Inflammatory macrophage treated with lipopolysaccharide for 1 hour (primary cell): ENCODE results near the gene SLC24A1.
A peak's percentile ranks its signal among the peaks of the same experiment; 100 is the strongest.

Source experiments
- DNase-seq, 2 donors: peaks; one replicate each; pipeline ENCODE4 v3.0.0-alpha.2; 2020 to 2022

The SLC24A1 gene

GRCh38 chr15:65653801-65654521 is 32.2 kb downstream of the SLC24A1 start:
- no peak for DNase-seq

DNA sequence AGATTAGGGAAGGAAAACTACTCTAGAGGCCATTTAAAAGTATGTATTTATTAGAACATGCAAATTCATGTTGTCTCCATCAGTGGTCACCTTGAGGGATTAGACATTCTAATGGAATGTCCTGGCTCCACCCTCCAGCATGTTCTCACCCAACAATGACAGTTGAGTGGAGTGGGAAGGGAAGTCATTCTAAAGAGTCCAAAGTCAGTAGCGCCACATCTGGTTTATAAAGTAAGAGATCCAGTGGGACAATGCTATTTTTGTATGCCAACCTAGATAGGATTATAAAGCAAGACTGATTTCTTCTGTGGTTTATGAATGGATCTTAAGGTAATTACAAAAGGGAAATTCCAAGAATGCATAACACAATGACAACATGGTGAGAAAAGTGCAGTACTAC is 33.3 kb downstream of the SLC24A1 start:
- no peak for DNase-seq

- no peak for DNase-seq
These were observed 33.7 kb downstream of the SLC24A1 start for GRCh38 chr15:65655457-65655856.

- DNase-seq, result no peak
These were observed 37.8 kb downstream of the SLC24A1 start for GRCh38 chr15:65659502-65660052.

- peak; percentile 44 to 65 for DNase-seq
These were observed 39.2 kb downstream of the SLC24A1 start for GRCh38 chr15:65660927-65661326.

DNA sequence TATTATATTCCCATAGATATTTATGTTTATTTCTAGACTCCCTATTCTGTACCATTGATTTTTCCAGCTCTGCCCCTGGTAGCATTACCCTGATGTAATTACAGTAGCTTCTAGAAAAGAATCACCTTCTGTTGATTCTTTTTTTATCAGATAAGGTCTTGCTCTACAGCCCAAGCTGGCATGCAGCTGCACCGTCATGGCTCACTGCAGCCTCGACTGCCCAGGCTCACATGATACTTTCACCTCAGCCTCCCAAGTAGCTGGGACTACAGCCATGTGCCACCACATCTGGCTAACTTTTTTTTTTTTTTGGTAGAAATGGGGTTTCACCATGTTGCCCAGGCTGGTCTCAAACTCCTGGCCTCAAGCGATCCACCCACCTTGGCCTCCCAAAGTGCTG is 41.8 kb downstream of the SLC24A1 start:
- DNase-seq, result no peak

GRCh38 chr15:65666257-65666656 is 44.5 kb downstream of the SLC24A1 start:
- DNase-seq, result peak; percentile 57 to 72

DNA sequence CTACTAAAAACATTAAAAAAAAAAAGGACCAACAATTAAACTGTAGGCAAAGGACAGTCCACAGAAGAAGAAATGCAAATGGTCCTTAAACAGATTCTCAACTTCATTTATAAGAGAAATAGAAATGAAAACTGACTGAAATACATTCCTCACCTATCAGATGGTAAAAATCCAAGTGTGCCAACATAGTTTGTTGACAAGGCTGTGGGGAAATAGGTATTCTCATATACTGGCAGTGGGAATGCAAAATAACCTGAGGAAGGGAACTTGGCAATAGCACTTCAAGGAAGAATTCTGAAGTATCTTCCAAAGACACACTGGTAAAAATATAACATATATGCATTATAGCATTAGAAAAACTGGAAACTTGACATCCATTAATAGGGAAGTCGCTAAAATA is 53.8 kb downstream of the SLC24A1 start:
- no peak for DNase-seq

GRCh38 chr15:65676123-65676522 is 54.4 kb downstream of the SLC24A1 start:
- no peak for DNase-seq

DNA sequence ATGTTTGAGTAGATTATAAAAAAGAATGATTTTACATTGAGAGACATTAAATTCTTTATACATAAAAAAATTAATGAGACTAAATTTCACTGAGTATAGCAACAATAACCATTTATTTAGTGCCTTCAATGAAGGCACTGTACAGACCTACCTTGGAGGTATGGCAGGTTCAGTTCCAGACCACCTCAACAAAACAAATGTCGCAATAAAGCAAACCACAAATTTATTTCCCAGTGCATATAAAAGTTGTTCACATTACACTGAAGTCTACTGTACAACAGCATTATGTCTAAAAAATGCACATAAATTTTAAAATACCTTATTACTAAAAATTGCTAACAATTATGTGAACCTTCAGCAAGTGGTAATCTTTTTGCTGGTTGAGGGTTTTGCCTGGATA is 58.8 kb downstream of the SLC24A1 start:
- DNase-seq, result no peak

- DNase-seq, result no peak
These were observed 60.7 kb downstream of the SLC24A1 start for GRCh38 chr15:65682404-65682911.

DNA sequence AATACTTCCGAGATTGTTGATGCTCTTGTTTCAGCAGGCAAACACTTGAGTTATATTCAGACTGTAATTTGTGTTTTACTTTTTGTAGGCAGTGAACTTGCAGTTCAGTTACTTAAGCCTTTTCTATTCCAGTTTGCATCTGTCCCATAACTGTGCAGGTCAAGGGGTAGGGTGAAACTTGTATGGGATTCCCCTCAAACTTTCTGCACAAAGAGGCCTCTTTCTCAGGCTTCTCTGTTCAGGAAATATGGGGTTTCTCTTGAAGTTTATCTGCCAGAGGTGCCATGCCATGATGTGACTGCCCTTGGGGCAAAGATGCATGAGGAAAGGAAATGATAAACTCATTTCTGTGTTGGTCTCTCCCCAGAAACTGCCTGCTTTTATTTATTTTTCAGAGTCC is 66.7 kb downstream of the SLC24A1 start:
- no peak for DNase-seq

GRCh38 chr15:65690173-65690572 is 68.4 kb downstream of the SLC24A1 start:
- no peak for DNase-seq

GRCh38 chr15:65690778-65691177 is 69.0 kb downstream of the SLC24A1 start:
- DNase-seq, result no peak

- DNase-seq, result no peak
These were observed 73.3 kb downstream of the SLC24A1 start for GRCh38 chr15:65695081-65695480.
